Loucy (cell line): ENCODE measurements around the gene LPP.

Experiments used
- H2AFZ ChIP-seq: fragments of 200-600 bp; sonication (generic); 2 replicates; pipeline ENCODE4 v1.6.0; 2016; ENCODE audit warnings: antibody characterized with exemption, mild to moderate bottlenecking, low read length, moderate library complexity
- H3F3A ChIP-seq: fragments of 200-600 bp; 2 replicates; pipeline ENCODE4 v1.6.0; 2016; ENCODE audit warnings: antibody characterized with exemption, low read depth, mild to moderate bottlenecking
- H3K27me3 ChIP-seq: fragments of 200-600 bp; sonication (generic); 2 replicates; pipeline ENCODE4 v1.6.1; 2014; ENCODE audit warnings: low read length, mild to moderate bottlenecking; ENCODE audit not compliant: insufficient read depth, poor library complexity, severe bottlenecking
- H3K36me3 ChIP-seq: fragments of 200-600 bp; sonication (generic); 2 replicates; pipeline ENCODE4 v1.6.1; 2016; ENCODE audit warnings: low read length; ENCODE audit not compliant: insufficient read depth
- H3K4me1 ChIP-seq: fragments of 200-600 bp; sonication (generic); 2 replicates; pipeline ENCODE4 v1.5.1; 2014; ENCODE audit warnings: low read length, mild to moderate bottlenecking; ENCODE audit not compliant: insufficient read depth, poor library complexity, severe bottlenecking
- H3K4me2 ChIP-seq: fragments of 200-600 bp; sonication (generic); 2 replicates; pipeline ENCODE4 v1.6.0; 2014; ENCODE audit warnings: antibody characterized with exemption, low read length, low read depth, mild to moderate bottlenecking; ENCODE audit not compliant: poor library complexity, severe bottlenecking
- H3K4me3 ChIP-seq: fragments of 200-600 bp; sonication (generic); 2 replicates; pipeline ENCODE4 v1.5.1; 2014; ENCODE audit warnings: low read length, mild to moderate bottlenecking, mixed read lengths; ENCODE audit not compliant: poor library complexity, severe bottlenecking
- H3K79me2 ChIP-seq: fragments of 200-600 bp; sonication (generic); 2 replicates; pipeline ENCODE4 v1.6.1; 2014; ENCODE audit warnings: low read length; ENCODE audit not compliant: insufficient read depth
- H3K9ac ChIP-seq: fragments of 200-600 bp; sonication (generic); 2 replicates; pipeline ENCODE4 v1.6.0; 2014; ENCODE audit warnings: mild to moderate bottlenecking, low read depth, low read length, moderate library complexity; ENCODE audit not compliant: poor library complexity, severe bottlenecking
- H3K9me2 ChIP-seq: fragments of 200-600 bp; sonication (generic); replicated peaks from 2 replicates; pipeline ENCODE4 v1.6.1; 2016; ENCODE audit warnings: low read depth, low read length, mixed read lengths
- H3K9me3 ChIP-seq: fragments of 200-600 bp; sonication (generic); 2 replicates; pipeline ENCODE4 v1.6.1; 2014; ENCODE audit warnings: mild to moderate bottlenecking, antibody characterized with exemption, low read length, low read depth; ENCODE audit not compliant: insufficient read depth
- H4K20me1 ChIP-seq: fragments of 200-600 bp; sonication (generic); 2 replicates; pipeline ENCODE4 v1.6.0; 2014; ENCODE audit warnings: antibody characterized with exemption, low read length, mild to moderate bottlenecking; ENCODE audit not compliant: insufficient read depth, poor library complexity, severe bottlenecking
- EZH2phosphoT487 ChIP-seq: fragments of 200-600 bp; IDR thresholded peaks from 2 replicates; pipeline ENCODE4 v1.6.1; 2018; ENCODE audit warnings: antibody characterized with exemption, mild to moderate bottlenecking, moderate library complexity, borderline replicate concordance
- TF ChIP-seq, protein P1 (sequence below): fragments of 200-600 bp; sonication (generic); conservative IDR thresholded peaks from 2 replicates; pipeline ENCODE4 v1.5.1; 2014; ENCODE audit warnings: mild to moderate bottlenecking, antibody characterized with exemption, low read length

The LPP gene

DNA sequence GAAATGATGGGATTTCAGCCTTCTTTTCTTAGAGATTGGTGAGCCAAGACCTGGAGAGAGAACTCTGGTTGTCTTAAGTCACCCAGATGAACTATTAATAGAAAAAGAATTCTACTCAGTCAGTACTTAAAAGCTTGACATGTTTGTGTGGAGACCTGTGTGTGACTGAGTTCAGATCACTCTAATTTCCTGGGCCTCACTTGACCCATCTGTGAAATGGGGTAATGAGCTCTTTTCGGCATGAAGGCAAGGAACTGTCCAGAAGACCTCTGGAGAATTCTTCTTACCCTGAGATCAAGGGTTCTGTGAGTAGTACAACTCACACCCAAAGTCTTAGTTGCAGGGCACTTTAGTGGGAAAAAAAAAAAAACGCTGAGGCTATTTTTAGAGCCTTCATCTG lies 92.9 kb downstream of the LPP start:
- H3K36me3 ChIP-seq: no peaks in the 10 kb centered on the region
- no peak for TF ChIP-seq EZH2phosphoT487
- TF ChIP-seq, protein P1, sequence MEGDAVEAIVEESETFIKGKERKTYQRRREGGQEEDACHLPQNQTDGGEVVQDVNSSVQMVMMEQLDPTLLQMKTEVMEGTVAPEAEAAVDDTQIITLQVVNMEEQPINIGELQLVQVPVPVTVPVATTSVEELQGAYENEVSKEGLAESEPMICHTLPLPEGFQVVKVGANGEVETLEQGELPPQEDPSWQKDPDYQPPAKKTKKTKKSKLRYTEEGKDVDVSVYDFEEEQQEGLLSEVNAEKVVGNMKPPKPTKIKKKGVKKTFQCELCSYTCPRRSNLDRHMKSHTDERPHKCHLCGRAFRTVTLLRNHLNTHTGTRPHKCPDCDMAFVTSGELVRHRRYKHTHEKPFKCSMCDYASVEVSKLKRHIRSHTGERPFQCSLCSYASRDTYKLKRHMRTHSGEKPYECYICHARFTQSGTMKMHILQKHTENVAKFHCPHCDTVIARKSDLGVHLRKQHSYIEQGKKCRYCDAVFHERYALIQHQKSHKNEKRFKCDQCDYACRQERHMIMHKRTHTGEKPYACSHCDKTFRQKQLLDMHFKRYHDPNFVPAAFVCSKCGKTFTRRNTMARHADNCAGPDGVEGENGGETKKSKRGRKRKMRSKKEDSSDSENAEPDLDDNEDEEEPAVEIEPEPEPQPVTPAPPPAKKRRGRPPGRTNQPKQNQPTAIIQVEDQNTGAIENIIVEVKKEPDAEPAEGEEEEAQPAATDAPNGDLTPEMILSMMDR: no peak
- H3F3A ChIP-seq: no peaks in the 10 kb centered on the region
- H3K9me2 ChIP-seq: no peaks in the 10 kb centered on the region
- H2AFZ ChIP-seq: no peak overlapping the region
- no peak overlapping the region for H3K4me3 ChIP-seq
- H3K4me2 ChIP-seq: no peak overlapping the region
- no peaks in the 10 kb centered on the region for H3K9me3 ChIP-seq
- no peaks in the 10 kb centered on the region for H3K27me3 ChIP-seq
- H3K4me1 ChIP-seq: peaks cover 3% of the 10 kb centered on the region
- H3K9ac ChIP-seq: no peak overlapping the region
- no peaks in the 10 kb centered on the region for H3K79me2 ChIP-seq
- H4K20me1 ChIP-seq: no peaks in the 10 kb centered on the region

DNA sequence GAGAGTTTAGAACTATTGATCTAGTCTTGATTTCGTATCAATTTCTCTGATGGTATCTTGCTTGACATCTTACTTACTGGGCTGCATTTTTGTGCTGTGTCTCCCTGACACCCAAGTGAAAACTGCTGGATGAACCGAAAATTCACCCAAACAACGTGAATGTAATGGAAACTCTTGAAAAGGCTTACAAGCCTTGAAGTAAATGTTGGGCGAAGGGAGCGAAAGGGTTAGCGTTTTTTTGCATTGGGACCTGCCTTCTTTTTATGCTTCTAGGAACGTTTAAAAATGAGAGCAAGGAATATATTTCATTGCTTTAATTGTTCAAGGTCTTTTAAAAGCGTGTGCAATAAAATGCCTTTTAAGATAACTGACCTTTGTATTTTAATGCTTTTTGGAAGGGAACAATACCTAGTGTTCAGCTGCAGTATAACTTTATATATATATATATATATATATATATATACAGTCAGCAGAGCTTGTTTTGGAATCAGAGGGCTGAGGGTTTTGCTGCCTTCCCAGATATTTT lies 94.1 kb downstream of the LPP start:
- TF ChIP-seq, protein P1: no peak
- TF ChIP-seq EZH2phosphoT487: no peak
- Histone ChIP-seq H3K4me3 (no peak overlapping the region), H3K9ac (no peak overlapping the region), H3K36me3 (no peaks in the 10 kb centered on the region), H2AFZ (no peak overlapping the region), H3K9me2 (no peaks in the 10 kb centered on the region), H3K9me3 (peaks cover 5% of the 10 kb centered on the region; the same call in 1 of the 2 replicates), H3K4me1 (peaks cover 3% of the 10 kb centered on the region), H3K4me2 (no peak overlapping the region), H3K79me2 (no peaks in the 10 kb centered on the region), H3K27me3 (no peaks in the 10 kb centered on the region), H4K20me1 (no peaks in the 10 kb centered on the region), H3F3A (no peaks in the 10 kb centered on the region)

DNA sequence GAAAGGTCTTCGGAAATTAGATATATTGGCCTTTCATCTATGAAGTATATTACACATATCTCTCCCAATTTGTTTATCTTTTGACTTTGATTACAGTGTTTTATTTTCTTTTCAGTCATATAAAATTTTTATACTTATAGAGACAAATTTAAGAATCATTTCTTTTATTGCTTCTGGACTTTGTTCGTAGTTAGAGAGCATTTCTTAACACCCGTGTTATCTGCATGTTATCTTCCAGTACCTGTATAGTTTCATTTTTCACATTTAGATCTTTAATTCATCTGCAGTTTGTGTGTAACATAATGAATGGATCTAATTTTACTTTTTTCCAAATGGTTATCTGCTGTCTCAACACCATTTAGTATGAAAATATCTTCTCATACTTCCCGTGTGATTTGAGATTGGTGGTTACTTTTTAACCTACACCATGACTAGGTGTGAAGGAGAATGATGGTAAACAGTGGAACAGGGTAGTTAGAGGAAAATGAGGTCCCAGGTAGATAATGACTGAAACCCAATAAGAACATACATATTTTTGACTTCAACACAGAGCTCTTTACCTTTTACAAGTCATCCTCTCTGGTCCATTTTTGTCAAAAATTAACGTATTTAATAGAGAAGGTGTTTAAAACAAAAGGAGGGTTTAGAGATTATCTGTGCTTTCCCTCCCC lies 99.3 kb downstream of the LPP start:
- Histone ChIP-seq H3K9me2 (no peaks in the 10 kb centered on the region), H3K4me2 (no peak overlapping the region), H3K9ac (no peak overlapping the region), H2AFZ (no peak overlapping the region), H3K36me3 (no peaks in the 10 kb centered on the region), H3K4me3 (no peak overlapping the region), H3K79me2 (peaks cover 6% of the 10 kb centered on the region; the same call in 1 of the 2 replicates), H4K20me1 (no peaks in the 10 kb centered on the region), H3F3A (no peaks in the 10 kb centered on the region), H3K27me3 (no peaks in the 10 kb centered on the region), H3K9me3 (peaks cover 5% of the 10 kb centered on the region; the same call in 1 of the 2 replicates), H3K4me1 (peaks cover 15% of the 10 kb centered on the region)
- TF ChIP-seq, protein P1: no peak
- TF ChIP-seq EZH2phosphoT487: no peak
